GM18517 (cell line): ENCODE results near the gene STXBP2.

Source experiments
- ATAC-seq: cut with Tn5 transposase; IDR thresholded peaks from one replicate; pipeline ENCODE4 v1.9.1; 2021; ENCODE audit warnings: mild to moderate bottlenecking, moderate library complexity; ENCODE audit not compliant: unreplicated experiment

The STXBP2 gene

DNA sequence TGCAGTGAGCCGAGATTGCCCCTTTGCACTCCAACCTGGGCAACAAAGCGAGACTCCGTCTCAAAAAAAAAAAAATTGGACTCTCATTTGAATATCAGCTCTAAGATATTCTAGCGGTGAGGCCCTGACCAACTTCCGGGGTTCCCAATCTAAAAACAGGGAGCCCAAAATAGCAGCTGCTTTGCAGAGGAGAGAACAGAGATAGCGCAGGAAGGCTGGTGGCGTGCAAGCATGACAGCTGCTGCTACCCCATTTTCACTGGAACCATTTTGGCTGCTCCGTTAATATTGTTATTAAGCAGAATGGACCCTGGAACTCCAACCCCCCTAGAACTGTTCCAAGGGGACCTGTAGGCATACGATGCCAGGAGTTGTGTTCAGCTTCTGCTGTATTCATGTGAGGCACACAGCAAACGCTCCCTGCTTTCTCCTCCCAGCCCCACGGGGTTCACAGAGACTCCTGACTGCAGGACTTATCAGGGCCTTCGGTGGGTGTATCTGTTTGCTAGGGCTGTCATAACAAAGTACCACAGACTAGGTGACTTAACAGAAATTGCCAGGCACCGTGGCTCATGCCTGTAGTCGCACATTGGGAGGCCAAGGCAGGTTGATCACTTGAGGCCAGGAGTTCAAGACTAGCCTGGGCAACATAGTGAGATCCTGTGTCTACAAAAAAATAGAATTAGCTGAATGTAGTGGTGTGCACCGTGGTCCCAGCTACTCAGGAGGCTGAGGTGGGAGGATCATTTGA is 11.5 kb downstream of the STXBP2 start:
- ATAC-seq: no peak

DNA sequence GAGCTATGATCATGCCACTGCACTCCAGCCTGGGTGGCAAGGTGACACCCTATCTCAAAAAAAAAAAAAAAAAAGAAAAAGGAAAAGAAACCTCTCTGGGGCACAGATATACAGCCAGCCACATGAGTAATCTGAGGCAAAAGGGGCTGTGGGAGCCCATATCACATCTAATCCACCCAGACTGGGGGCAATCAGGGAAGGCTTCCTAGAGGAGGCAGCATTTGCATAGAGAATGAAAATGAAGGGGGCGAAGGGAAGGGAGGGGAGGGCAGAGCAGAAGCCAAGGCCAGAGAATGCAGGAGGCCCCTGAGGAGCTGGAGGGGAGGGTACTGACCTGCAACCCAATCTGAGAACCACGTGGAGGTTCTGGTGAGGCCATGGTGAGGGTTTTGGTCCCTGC is 13.2 kb downstream of the STXBP2 start:
- ATAC-seq: no peak

DNA sequence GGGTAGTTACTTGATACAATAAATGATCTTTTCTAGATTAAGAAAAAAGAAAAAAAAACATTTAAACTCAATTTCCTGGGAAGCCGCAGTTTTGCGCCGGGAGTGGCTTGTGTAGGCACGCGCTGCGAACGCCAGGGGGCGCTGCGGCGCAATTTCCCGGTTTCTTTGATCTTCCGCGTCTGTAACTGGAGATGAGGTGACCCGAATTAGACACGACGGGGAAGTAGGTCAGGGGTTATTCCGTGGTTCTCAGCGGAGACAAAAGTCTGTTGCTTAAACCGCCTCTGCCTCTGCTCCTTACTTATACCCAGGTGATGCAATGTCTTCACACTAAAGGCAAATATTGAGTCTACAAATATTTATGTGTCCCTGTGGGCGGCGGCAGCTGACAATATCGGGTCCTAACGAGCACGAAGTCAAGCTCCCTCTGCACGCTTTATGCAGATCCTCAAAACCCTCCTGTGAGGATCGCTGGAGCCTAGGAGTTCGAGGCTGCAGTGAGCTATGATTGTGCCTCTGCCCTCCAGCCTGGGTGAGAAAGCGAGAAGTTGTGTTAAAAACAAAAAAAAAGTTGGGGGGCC is 15.2 kb downstream of the STXBP2 start:
- no peak for ATAC-seq

DNA sequence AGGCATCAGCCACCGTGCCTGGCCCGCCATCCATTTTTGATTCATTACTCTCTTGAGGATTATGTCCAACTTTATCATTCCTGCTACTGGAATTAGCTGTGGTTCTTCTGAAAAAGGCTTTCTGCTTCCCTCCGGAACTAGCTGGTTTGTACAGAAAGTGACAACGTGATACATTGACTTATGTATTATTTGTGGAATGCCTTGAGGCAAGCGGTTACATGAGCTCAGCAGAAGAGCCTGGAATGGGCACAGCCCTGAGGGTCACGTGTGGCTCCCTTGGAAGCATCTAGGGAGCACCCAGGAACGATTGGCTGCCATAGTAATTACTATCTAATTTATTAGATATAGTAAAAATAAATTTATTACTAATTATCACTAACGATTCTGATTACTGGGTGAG is 17.5 kb downstream of the STXBP2 start:
- no peak for ATAC-seq

DNA sequence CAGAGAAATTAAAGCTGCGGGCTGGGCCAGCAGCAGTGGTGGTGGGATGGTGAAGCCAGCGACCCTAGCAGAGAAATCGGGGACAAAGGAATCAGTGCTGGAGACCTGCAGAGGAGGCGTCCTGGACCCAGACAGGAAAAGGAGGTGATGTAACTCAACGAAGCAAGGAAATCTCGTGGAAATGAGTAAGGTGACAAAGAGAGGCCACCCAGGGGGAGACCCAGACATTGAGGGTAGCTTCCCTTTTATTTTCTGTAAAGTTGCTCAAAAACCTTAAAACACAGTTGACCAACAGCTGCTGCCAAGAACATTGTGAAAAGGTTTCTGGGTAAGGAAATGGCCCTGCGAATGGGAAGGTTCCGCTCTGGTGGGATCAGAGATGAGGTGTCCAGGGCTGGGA is 18.7 kb downstream of the STXBP2 start:
- no peak for ATAC-seq

DNA sequence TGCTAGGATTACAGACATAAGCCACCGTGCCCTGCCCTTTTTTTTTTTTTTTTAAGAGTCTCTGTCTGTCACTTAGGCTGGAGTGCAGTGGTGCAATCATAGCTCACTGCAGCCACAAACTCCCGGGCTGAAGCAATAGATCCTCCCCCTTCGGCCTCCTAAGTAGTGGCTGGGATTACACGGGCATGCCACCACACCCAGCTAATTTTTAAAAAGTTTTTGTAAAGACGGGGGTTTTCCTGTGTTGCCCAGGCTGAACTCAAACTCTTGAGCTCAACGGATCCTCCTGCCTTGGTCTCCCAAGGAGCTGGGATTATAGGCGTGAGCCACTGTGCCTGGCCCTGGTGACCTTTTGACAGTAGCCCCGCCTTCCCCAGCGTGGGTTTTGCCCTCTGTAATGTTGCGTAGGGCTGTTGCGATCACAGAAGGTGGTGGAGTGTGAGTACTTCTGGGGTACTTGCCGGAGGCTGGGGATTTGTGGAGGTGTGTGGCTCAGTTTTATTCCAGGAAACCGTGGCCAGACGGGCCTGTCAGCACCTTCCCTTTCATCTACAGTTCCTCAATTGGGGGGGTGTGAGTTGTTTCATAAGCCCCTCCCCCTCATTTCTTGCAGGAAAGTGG is 20.3 kb downstream of the STXBP2 start:
- ATAC-seq: no peak

DNA sequence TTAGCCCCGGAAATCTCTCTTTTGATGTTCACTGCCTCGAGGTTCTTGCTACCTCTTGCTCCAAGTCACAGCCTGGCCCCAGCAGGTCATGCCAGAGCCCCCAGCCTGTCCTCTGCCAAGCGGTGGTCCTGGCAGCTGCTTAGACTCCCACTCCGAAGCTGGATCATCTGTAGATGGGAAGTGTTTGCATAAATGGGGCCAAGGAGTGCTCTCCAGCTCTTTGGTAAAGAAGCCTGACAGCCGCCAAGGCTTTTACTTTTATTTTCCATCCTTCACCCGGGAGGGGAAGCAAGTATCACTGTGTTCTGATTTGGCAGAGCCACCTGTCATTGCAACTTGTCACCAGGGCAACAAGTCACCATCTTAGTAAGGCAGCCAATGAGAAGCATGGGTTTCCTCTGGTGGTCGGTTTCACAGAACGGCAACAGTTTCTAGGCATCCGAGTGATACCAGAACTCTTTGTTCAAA is 21.3 kb downstream of the STXBP2 start:
- ATAC-seq: peak; percentile 71

DNA sequence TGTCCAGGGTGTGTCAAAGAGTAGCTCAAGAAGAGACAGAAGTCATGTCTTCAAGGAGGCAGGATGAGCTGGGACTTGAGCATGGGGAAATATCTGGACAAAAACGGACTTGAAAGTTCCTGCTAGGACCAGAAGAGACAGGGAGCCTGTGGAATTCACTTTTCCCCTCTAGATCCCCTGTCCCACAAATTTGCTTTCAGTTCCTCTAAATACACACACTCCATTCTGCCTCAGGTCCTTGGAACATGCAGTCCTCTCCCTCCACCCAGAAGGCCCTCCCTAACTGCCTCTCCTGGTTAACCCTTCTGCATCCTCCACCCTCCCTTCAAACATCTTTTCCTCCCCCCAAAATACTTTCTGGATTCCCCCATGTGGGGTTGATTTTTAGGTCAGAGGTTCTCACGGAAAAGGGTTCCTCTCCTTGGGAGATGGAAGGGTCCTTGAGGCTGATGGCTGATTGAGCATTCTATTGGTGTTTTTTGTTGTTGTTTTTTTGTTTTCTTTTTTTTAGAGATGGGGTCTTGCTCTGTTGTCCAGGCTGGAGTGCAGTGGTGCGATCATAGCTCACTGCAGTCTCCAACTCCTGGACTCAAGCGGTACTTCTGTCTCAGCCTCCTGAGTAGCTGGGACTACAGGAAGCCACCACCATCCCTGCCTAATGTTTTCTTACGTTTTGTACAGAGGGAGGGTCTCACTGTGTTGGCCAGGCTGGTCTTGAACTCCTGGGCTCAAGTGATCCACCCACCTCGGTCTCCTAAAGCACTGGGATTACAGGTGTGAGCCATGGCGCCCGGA is 25.0 kb downstream of the STXBP2 start:
- ATAC-seq: no peak

DNA sequence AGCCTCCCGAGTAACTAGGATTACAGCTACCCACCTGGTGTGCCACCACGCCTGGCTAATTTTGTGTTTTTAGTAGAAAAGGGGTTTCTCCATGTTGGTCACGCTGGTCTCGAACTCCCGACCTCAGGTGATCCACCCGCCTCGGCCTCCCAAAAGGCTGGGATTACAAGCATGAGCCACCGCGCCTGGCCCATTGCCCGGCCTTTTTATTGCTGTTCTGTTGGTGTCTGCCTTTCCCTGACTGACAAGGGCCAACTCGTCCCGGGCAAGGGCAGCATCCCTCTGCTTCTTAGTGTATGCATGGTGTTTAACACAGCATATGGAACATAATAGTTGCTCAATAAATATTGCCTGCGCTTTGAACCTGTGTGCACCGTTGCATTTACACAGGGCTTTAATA is 25.7 kb downstream of the STXBP2 start:
- ATAC-seq: no peak

DNA sequence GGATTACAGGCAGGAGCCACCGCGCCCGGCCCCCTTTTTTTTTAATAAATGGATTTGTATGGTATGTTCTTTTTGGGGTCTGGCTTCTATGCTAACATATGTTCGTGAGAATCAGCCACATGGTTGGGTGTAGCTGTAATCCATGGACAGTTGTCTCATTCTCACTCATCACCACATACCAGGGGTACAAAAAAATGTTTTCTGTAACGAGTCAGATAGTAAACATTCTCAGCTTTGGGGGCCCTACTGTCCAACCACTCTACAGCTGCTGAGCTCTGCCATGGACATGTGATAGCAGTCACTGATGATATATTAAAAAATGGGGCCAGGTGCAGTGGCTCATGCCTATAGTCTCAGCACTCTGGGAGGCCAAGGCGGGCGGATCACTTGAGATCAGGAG is 26.8 kb downstream of the STXBP2 start:
- no peak for ATAC-seq

DNA sequence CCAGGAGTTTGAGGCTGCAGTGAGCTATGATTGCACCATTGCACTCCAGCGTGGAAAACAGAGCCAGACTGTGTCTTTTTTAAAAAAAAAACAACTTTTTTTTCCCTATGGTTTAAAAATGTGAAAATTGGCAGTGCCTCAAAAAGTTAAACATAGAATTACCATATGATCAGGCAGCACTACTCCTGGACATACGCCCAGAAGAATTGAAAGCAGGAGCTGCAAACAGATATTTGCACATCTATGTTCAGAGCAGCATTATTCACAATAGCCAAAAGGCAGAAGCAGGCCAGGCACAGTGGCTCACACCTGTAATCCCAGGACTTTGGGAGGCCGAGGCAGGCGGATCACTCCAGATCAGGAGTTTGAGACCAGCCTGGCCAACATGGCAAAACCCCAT is 28.2 kb downstream of the STXBP2 start:
- no peak for ATAC-seq

DNA sequence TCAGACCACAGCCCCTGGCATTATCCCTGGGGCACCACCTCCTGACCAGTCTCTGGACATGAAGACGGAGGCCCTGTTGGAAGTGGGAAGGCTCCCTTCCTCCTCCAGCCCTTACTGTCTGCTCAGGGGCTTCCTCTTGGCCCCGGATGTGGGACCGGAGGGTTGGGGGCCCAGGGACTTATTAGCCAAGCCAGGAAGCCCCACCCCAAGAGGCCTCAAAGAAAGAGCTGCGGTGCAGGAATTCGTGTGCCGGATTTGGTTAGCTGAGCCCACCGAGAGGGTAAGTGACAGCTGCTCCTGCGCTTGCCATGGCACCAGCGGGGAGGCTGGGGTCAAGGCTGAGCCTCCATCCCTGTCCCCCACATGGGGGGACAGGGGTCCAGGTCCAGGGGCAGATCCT is 31.9 kb downstream of the STXBP2 start, which contains the start of gene RETN:
Gene RETN, plus strand, starts transcription at position 208 of the 400 bp plus-strand sequence. CDS start 278 bp downstream, outside the sequence.
- no peak for ATAC-seq

DNA sequence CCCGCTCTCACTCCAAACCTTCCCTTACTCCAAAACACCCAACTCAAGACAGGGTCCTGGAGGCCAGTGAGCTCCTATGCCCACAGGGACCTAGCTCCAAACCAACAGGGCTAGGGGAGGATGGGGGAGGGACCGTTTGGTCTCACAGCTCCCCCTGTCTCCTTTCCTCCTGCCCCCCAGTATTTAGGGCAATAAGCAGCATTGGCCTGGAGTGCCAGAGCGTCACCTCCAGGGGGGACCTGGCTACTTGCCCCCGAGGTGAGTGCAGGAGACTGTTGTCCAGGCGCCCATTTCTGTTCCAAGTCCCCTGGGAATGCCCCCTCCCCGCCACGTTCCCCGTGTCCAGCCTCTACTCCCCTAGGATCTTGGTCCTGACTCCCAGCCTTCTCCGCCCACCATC is 32.7 kb downstream of the STXBP2 start:
- no peak for ATAC-seq

DNA sequence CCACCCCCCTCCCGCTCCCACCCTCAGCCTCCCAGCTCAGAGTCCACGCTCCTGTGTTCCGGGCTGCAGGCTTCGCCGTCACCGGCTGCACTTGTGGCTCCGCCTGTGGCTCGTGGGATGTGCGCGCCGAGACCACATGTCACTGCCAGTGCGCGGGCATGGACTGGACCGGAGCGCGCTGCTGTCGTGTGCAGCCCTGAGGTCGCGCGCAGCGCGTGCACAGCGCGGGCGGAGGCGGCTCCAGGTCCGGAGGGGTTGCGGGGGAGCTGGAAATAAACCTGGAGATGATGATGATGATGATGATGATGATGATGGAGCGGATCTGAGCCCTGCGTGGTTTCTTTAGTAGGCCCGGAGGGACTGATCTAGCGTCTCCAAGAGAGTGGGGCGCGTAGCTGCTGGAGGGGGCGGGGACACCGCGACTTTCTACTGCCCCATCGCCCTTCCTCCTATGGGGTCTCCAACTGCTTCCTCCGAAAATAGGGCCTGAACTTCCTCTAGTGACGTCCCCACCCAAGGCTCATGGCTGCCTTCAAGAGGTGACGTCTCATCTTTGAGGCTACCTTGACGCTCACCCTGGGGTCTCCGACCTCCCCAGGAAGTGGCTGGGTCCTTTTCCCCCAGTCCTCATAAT is 33.4 kb downstream of the STXBP2 start:
- no peak for ATAC-seq

DNA sequence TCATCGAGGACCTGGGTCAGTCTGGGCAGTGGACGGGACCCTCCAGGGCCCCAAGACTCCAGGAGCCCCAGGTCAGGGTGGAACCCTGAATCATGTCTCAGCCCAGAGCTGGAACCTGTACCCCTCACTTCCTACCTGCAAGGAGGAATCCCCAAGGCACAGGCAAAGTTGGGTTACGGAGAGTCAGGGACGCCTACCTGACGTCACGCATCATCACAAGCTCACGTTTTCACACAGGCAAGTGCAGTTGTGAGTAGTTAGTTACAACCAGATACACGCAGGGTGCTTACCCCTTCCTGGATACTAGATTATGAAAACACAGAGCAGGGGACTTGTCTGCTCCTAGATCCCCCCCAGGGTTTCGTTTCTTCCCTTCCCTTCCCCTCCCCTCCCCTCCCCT is 33.9 kb downstream of the STXBP2 start:
- ATAC-seq: no peak

DNA sequence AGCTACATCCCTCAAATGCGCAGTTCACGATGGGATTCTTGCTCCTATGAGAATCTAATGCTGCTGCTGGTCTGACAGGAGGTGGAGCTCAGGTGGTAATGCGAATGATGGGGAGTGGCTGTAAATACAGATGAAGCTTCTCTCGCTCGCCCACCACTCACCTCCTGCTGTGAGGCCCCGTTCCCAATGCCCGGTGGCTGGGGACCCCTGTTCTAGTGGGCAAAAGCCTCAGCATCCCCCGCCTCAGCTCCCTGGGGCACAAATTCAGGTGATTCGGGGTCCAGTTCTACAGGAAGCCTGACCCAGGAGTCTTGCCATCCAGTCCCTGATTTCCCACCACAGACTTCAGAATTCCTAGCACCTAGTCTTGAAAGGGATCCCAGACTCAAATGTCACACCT is 35.6 kb downstream of the STXBP2 start:
- ATAC-seq: no peak

DNA sequence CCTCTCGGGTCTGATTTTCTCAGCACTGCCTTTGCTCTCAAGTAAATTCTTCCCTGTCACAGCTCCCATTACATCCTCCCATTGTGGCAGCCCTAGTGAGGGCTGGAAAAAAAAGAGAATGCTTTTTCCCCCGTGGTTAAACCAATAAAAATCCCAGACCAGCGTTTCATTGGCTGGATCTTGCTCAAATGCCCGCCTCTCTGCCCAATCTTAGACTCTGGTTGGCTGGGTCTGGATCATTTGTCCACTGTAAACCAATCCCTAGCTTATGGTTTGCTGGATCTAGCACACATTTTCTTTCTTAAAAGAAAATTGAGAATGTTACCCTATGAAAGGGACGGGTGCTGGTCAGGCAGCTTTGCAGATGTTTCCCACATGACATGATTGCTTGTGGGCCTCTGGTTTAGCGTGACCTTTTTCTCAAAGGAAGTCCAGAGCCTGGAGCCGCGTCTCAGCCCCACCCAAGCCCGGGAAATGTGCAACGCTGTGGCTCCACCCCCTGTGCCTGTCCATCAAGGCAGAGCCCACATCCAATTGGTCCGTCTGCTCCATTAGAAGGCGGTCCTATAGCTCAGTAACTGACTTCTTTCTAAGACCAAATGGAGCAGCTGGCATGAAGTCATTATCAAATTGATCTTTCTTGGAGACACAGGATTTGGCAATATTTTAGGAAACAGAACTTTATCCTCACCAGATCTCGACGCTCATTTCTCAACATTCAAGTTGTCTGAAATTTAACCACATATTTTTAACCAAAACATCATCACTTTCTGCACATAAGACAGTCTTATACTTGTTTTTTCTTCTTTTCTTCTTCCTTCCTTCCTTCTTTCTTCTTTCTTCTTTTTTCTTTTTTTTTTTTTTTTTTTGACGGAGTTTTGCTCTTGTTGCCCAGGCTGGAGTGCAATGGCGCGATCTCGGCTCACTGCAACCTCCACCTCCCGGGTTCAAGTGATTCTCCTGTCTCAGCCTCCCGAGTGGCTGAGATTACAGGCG is 37.4 kb downstream of the STXBP2 start:
- no peak for ATAC-seq

DNA sequence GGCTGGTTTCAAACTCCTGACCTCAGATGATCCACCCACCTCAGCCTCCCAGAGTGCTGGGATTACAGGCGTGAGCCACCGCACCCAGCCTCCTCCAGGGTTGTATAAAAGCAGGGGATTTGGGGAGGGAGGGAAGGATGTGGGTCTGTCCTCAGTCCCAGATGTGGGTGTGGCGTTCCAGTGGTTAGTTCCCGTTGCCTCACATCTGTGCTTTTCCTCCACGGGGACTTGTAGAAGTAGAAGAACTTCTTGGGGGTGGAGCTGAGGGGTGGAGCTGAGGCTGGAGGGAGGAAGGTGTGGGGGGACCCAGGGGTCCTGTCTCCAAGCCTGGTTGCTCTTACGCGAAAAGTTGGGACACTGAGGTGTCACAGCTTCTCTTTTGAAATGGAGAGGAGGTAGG is 39.5 kb downstream of the STXBP2 start:
- ATAC-seq: no peak

DNA sequence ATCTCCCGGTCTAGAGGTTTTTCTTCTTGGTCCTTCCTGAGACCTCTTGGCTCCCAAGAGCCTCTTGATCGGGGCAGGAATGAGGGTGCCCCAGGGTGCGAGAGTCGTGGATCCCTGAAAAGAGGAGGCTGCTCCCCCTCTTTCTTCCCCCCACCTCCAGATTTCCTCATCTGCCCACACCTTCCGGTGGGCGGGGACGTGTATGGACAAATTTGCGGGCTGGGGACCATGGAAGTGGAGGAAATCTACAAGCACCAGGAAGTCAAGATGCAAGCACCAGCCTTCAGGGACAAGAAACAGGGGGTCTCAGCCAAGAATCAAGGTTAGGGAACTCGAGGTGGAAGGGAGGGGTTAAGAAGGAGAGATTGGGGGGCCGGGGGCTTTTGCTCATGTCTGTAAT is 39.9 kb downstream of the STXBP2 start, which contains the start of gene MCEMP1:
Gene MCEMP1, plus strand, starts transcription at position 237 of the 400 bp plus-strand sequence. Its CDS starts 31 bp downstream, at position 268.
- ATAC-seq: no peak
